Endothelial cell of umbilical vein (primary cell): ENCODE data around the gene RRAS. TPM values are rescaled to one million over a fixed set of nuclear protein-coding genes. Genes with fewer than 3 reads are reported as not detected.

Experiments used
- BruUV-seq: library from RNA; stranded (reverse); fragments of 400-500 nt; replicated peaks from 2 replicates; lab custom pipeline; 2021; lab: Mats Ljungman, UMichigan
- CTCF ChIA-PET: fragments of 300-600, 350-600 bp; sonication (Branson Sonifier 250); formaldehyde crosslinking; loops from one replicate; lab custom pipeline; 2021; ENCODE audit warnings: antibody characterized with exemption, inconsistent platforms; lab: Charles Lee
- POLR2A ChIA-PET: fragments of 300-600, 350-600 bp; sonication (Branson Sonifier 250); formaldehyde crosslinking; loops from one replicate; lab custom pipeline; 2021; ENCODE audit warnings: antibody characterized with exemption, inconsistent platforms; lab: Charles Lee
- DNase-seq: peaks from one replicate; pipeline ENCODE4 v3.0.0-alpha.2; 2011; ENCODE audit warnings: low read depth, low spot score
- FAIRE-seq: peaks from 2 replicates; lab custom pipeline; 2011; peaks lifted over from hg19 to GRCh38; lab: Jason Lieb, UNC
- H2AFZ ChIP-seq: 2 replicates; pipeline ENCODE4 v1.6.0; 2012; ENCODE audit warnings: low read depth, low read length, control low read depth, inconsistent platforms
- H3K27ac ChIP-seq: 2 replicates; pipeline ENCODE4 v1.5.1; 2011; ENCODE audit warnings: low read depth, mild to moderate bottlenecking, control low read depth, low read length, moderate library complexity; ENCODE audit not compliant: insufficient read depth
- H3K27me3 ChIP-seq, 2 experiments: 2 replicates each; pipeline versions ENCODE4 v1.6.0 to v1.6.1; 2011; ENCODE audit warnings: low read length in 2 of 2, mixed read lengths in 1 of 2; ENCODE audit not compliant: control insufficient read depth in 2 of 2, insufficient read depth in 2 of 2
- H3K36me3 ChIP-seq, 2 experiments: 2 replicates in 1 of 2; 3 replicates in 1 of 2; pipeline ENCODE4 v1.5.1; 2011; ENCODE audit warnings: low read length in 2 of 2, mild to moderate bottlenecking in 1 of 2, moderate library complexity in 1 of 2; ENCODE audit not compliant: control insufficient read depth in 2 of 2, insufficient read depth in 2 of 2; ENCODE audit errors: extremely low read depth in 1 of 2
- H3K4me1 ChIP-seq: 3 replicates; pipeline ENCODE4 v1.5.1; 2011; ENCODE audit warnings: mild to moderate bottlenecking, low read length; ENCODE audit not compliant: control insufficient read depth, insufficient read depth; ENCODE audit errors: extremely low read depth
- H3K4me2 ChIP-seq: 2 replicates; pipeline ENCODE4 v1.6.1; 2011; ENCODE audit warnings: low read length, control low read depth, mixed read lengths; ENCODE audit not compliant: insufficient read depth
- H3K4me3 ChIP-seq, 3 experiments: fragments of 200-600 bp in 1 of 3; sonication (generic), shearing (Covaris generic) in 1 of 3; replicated peaks in 1 of 3; 2 replicates each; pipeline ENCODE4 v1.5.1; 2011 to 2016; ENCODE audit warnings: control low read depth in 3 of 3, low read length in 3 of 3, mild to moderate bottlenecking in 2 of 3, inconsistent platforms in 1 of 3, low read depth in 1 of 3, moderate library complexity in 1 of 3; ENCODE audit not compliant: insufficient read depth in 1 of 3
- H3K79me2 ChIP-seq: 2 replicates; pipeline ENCODE4 v1.6.0; 2012; ENCODE audit warnings: low read length, inconsistent platforms; ENCODE audit not compliant: control insufficient read depth, insufficient read depth
- H3K9ac ChIP-seq: replicated peaks from 2 replicates; pipeline ENCODE3; 2011; ENCODE audit warnings: low read length, control low read depth; ENCODE audit not compliant: insufficient read depth; ENCODE audit errors: extremely low read depth
- H3K9me1 ChIP-seq: replicated peaks from 3 replicates; pipeline ENCODE4 v1.6.0; 2011; ENCODE audit warnings: mild to moderate bottlenecking, low read length; ENCODE audit not compliant: control insufficient read depth, insufficient read depth; ENCODE audit errors: extremely low read depth
- H3K9me3 ChIP-seq: replicated peaks from 2 replicates; pipeline ENCODE4 v1.5.1; 2012; ENCODE audit warnings: low read length, inconsistent platforms; ENCODE audit not compliant: control insufficient read depth, insufficient read depth
- H4K20me1 ChIP-seq: replicated peaks from 2 replicates; pipeline ENCODE3; 2011; ENCODE audit warnings: mild to moderate bottlenecking, low read length; ENCODE audit not compliant: control insufficient read depth, insufficient read depth; ENCODE audit errors: extremely low read depth
- CTCF ChIP-seq, 2 donors: IDR thresholded peaks; 1 replicate in 1 of 2; 2 replicates in 1 of 2; pipeline ENCODE4 v1.5.1; 2011; ENCODE audit warnings: low read length in 2 of 2, mild to moderate bottlenecking in 2 of 2, moderate library complexity in 2 of 2, control low read depth in 1 of 2, inconsistent platforms in 1 of 2, low read depth in 1 of 2; ENCODE audit not compliant: insufficient read depth in 1 of 2; ENCODE audit errors: extremely low read depth in 1 of 2
- EZH2 ChIP-seq: IDR thresholded peaks from 2 replicates; pipeline ENCODE4 v1.6.1; 2012; ENCODE audit warnings: borderline replicate concordance, low read depth, mild to moderate bottlenecking, moderate library complexity, low read length, inconsistent platforms; ENCODE audit not compliant: severe bottlenecking
- FOS ChIP-seq: IDR thresholded peaks from 2 replicates; pipeline ENCODE4 v1.6.1; 2011; ENCODE audit warnings: mild to moderate bottlenecking, low read length, moderate library complexity, borderline replicate concordance; ENCODE audit not compliant: insufficient read depth
- GATA2 ChIP-seq: IDR thresholded peaks from 2 replicates; pipeline ENCODE4 v1.7.0; 2011; ENCODE audit warnings: low read depth, mild to moderate bottlenecking, moderate library complexity, mixed read lengths, low read length; ENCODE audit not compliant: insufficient read length, insufficient read depth
- JUN ChIP-seq: IDR thresholded peaks from 2 replicates; pipeline ENCODE4 v1.6.1; 2011; ENCODE audit warnings: borderline replicate concordance, low read depth; ENCODE audit not compliant: insufficient read length, insufficient read depth
- MAX ChIP-seq: IDR thresholded peaks from 2 replicates; pipeline ENCODE4 v1.6.1; 2011; ENCODE audit not compliant: insufficient read depth, insufficient read length
- MYC ChIP-seq: IDR thresholded peaks from one replicate; pipeline ENCODE4 v1.6.1; 2011; ENCODE audit warnings: mild to moderate bottlenecking, low read depth, low read length
- POLR2A ChIP-seq: IDR thresholded peaks from 2 replicates; pipeline ENCODE4 v1.6.1; 2012; ENCODE audit warnings: low read depth, mild to moderate bottlenecking, control low read depth, low read length
- POLR2AphosphoS5 ChIP-seq: IDR thresholded peaks from 2 replicates; pipeline ENCODE4 v1.6.1; 2012; ENCODE audit warnings: low read depth, mild to moderate bottlenecking, control low read depth, low read length, moderate library complexity; ENCODE audit not compliant: insufficient read depth
- dilution Hi-C: fragments of 300-500 bp; cut with MboI; formaldehyde crosslinking; loops from one replicate; pipeline ENCODE4 v1.15.0; 2019; ENCODE audit warnings: low sequenced_read_pairs; ENCODE audit not compliant: extremely low pct_ligation_motif_present
- intact Hi-C: fragments of 100-400 bp; cut with micrococcal nuclease; formaldehyde crosslinking; loops from one replicate; pipeline ENCODE4 v1.10.0; 2022
- polyA plus RNA-seq, 4 experiments: library from polyadenylated mRNA; depleted of rRNA in 3 of 4; stranded (reverse) in 3 of 4; unstranded in 1 of 4; fragments of >200 nt; gene quantifications; 2 replicates each; pipeline versions ENCODE4 v1.2.1 to v1.2.3, GENCODE V29; 2011 to 2012; ENCODE audit warnings: missing spikeins in 1 of 4
- total RNA-seq: library from RNA; stranded (reverse); gene quantifications from 2 replicates; pipeline ENCODE4 v1.2.3, GENCODE V29; 2021

Gene RRAS
- total and polyA plus RNA-seq, 2 donors (not counting 3 experiments of a cell fraction or from before 2014, with no cell fraction given) = 89.5 to 250 TPM

GRCh38 chr19:49636233-49636932 lies 3.6 kb downstream of the RRAS start:
- Histone ChIP-seq H3K4me2 (no peak overlapping the region), H3K27me3 (no peaks in the 10 kb centered on the region), H3K9me3 (no peaks in the 10 kb centered on the region), H3K79me2 (peaks cover 14% of the 10 kb centered on the region), H3K4me3 (no peak overlapping the region), H3K4me1 (peaks cover 21% of the 10 kb centered on the region), H3K36me3 (peaks cover 0 to 2% of the 10 kb centered on the region in 2 experiments), H4K20me1 (no peaks in the 10 kb centered on the region), H3K9me1 (no peaks in the 10 kb centered on the region), H3K9ac (no peak overlapping the region), H3K27ac (no peak overlapping the region), H2AFZ (no peak overlapping the region)
- BruUV-seq = no TSS peak
- no peak for DNase-seq
- dilution Hi-C loops = no loop called here
- CTCF ChIA-PET = no interaction called here
- POLR2A ChIA-PET = no interaction called here
- FAIRE-seq = no peak
- intact Hi-C loops = no loop called here
- TF ChIP-seq JUN (no peak), POLR2AphosphoS5 (no peak), POLR2A (no peak), FOS (no peak), GATA2 (no peak), MYC (no peak), MAX (no peak), CTCF (IDR thresholded peaks at IDR 0.05; ENCODE audit: extremely low read depth in 1 of 2, insufficient read depth in 1 of 2, low read depth in 1 of 2, low read length in 2 of 2) (no peak), EZH2 (no peak)
